ENCODE data around the gene PCGF3. TPM values are rescaled to one million over a fixed set of nuclear protein-coding genes. Genes with fewer than 3 reads are reported as not detected.

PCGF3 gene
- total and polyA plus RNA-seq, 4 donors: 11.0 to 23.3 (median 14.3) TPM

- WGBS: 93% methylated on average over 12 of the region's 12 CpGs
- Histone ChIP-seq H3K9me3 (ENCODE audit: control insufficient read depth in 4 of 4, low read length in 3 of 4) (no peaks in the 10 kb centered on the region), H3K9ac (ENCODE audit: low read depth in 1 of 2, low read length in 2 of 2) (no peak overlapping the region), H3K27ac (ENCODE audit: low read depth in 1 of 2, low read length in 2 of 2) (no peak overlapping the region), H3K27me3 (ENCODE audit: control insufficient read depth in 4 of 4, insufficient read depth in 4 of 4, low read length in 3 of 4) (no peaks in the 10 kb centered on the region), H3K4me1 (ENCODE audit: control insufficient read depth in 4 of 4, insufficient read depth in 4 of 4, low read length in 3 of 4) (peaks cover 6 to 26% (median 10%) of the 10 kb centered on the region in 4 donors), H3K36me3 (ENCODE audit: control insufficient read depth in 4 of 4, insufficient read depth in 3 of 4, low read depth in 1 of 4, low read length in 3 of 4) (peaks cover 7 to 30% (median 20%) of the 10 kb centered on the region in 4 donors), H3K4me3 (ENCODE audit: low read depth in 1 of 3, low read length in 3 of 3) (no peak overlapping the region)
- no peak for TF ChIP-seq RAD21 (IDR thresholded peaks at IDR 0.05)
- TF ChIP-seq REST (IDR thresholded peaks at IDR 0.05): no peak
- TF ChIP-seq ATF3 (IDR thresholded peaks at IDR 0.05): no peak
- TF ChIP-seq HNF4G (IDR thresholded peaks at IDR 0.05): no peak
- TF ChIP-seq GABPA (IDR thresholded peaks at IDR 0.05 in 1 of 2, conservative IDR thresholded peaks at IDR 0.05 in 1 of 2): no peak
- no peak for TF ChIP-seq SP1 (IDR thresholded peaks at IDR 0.05)
- no peak for TF ChIP-seq ZBTB33 (IDR thresholded peaks at IDR 0.05)
- TF ChIP-seq HNF4A (conservative IDR thresholded peaks at IDR 0.05): no peak
- no peak for TF ChIP-seq EGR1 (IDR thresholded peaks at IDR 0.05; ENCODE audit: low read depth in 2 of 2)
- no peak for TF ChIP-seq YY1 (IDR thresholded peaks at IDR 0.05)
- TF ChIP-seq CTCF (IDR thresholded peaks at IDR 0.05; ENCODE audit: low read depth, low read length, missing input control): no peak
- TF ChIP-seq RXRA (IDR thresholded peaks at IDR 0.05): no peak
- TF ChIP-seq TAF1 (conservative IDR thresholded peaks at IDR 0.05): no peak
- TF ChIP-seq NR2F2 (IDR thresholded peaks at IDR 0.05): no peak
- no peak for TF ChIP-seq MAX (IDR thresholded peaks at IDR 0.05)
- no peak for TF ChIP-seq FOXA2 (IDR thresholded peaks at IDR 0.05)
- DNase-seq (ENCODE audit: low spot score): no peak
Observed at GRCh38 chr4:768995-769394, 63.4 kb downstream of the PCGF3 start.

- H3K27ac ChIP-seq (ENCODE audit: low read depth in 1 of 2, low read length in 2 of 2): no peak overlapping the region
- no peak for TF ChIP-seq TAF1 (conservative IDR thresholded peaks at IDR 0.05)
- no peak for TF ChIP-seq HNF4G (IDR thresholded peaks at IDR 0.05)
- TF ChIP-seq FOXA1 (IDR thresholded peaks at IDR 0.05): no peak
- no peak for TF ChIP-seq RAD21 (IDR thresholded peaks at IDR 0.05)
- no peak for TF ChIP-seq GABPA (IDR thresholded peaks at IDR 0.05 in 1 of 2, conservative IDR thresholded peaks at IDR 0.05 in 1 of 2)
- no peak for TF ChIP-seq ATF3 (IDR thresholded peaks at IDR 0.05)
- no peaks in the 10 kb centered on the region for H3K9me3 ChIP-seq (ENCODE audit: control insufficient read depth in 4 of 4, low read length in 3 of 4)
- H3K9ac ChIP-seq (ENCODE audit: low read depth in 1 of 2, low read length in 2 of 2): no peak overlapping the region
- DNase-seq (ENCODE audit: low spot score): no peak
- H3K4me3 ChIP-seq (ENCODE audit: low read depth in 1 of 3, low read length in 3 of 3): no peak overlapping the region
- 95% methylated on average over 19 of the region's 19 CpGs for WGBS
- H3K4me1 ChIP-seq (ENCODE audit: control insufficient read depth in 4 of 4, insufficient read depth in 4 of 4, low read length in 3 of 4): peaks cover 6 to 26% (median 9%) of the 10 kb centered on the region in 4 donors
- peaks cover 7 to 31% (median 20%) of the 10 kb centered on the region in 4 donors for H3K36me3 ChIP-seq (ENCODE audit: control insufficient read depth in 4 of 4, insufficient read depth in 3 of 4, low read depth in 1 of 4, low read length in 3 of 4)
- no peaks in the 10 kb centered on the region for H3K27me3 ChIP-seq (ENCODE audit: control insufficient read depth in 4 of 4, insufficient read depth in 4 of 4, low read length in 3 of 4)
Observed at GRCh38 chr4:769511-769910, 63.9 kb downstream of the PCGF3 start.
